GM03348 (cell line): ENCODE results near the gene IFNAR1.
"Not testable (repeated sequence)": the region's sequence is repeated elsewhere in the genome, so short reads cannot be mapped to it uniquely, and the experiment has no call there.

Experiments
- DNase-seq: peaks from one replicate; pipeline ENCODE4 v3.0.0; 2012; ENCODE audit warnings: low spot score

Gene IFNAR1

DNA sequence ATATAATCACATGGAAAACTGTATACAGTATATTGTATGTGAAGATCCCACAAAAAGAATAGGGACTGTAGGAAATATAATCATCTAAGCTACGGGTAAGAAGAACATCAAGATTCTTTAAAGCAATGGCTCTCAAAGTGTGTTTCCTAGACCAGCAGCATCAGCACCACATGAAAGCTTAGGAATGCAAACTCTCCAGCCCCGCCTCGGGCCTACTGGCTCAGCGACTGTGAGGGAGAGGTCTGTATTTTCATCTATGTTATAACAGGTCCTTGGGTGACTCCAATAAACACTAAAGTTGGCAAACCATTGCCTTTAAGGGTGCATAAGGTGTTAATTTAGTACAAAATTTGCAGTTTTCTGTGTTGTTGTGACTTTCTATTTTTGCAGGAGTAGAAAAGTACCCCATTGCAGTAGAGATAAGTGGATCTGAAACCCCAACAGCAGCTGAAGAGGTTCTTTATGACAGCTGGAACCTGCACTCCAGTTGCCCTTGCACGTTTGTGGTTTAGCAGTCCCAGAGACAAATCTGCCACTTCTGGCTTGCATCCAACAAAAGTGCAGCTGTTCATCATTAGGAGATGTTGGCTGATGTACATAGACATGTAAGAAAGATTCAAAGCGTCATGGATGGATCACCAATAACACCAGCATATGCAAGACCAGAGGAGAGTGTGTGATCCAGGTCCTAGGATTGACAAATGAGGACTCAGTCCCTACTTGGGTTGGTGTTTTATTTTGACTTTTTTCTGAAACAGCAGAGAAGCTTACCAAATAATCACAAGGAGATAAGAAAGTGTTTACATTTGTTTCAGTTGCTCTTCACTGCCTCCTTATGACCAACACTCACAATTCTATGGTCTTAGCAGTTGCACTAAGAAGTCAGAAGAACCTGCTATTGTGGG lies 15.9 kb upstream of the IFNAR1 start:
- DNase-seq, result no peak

DNA sequence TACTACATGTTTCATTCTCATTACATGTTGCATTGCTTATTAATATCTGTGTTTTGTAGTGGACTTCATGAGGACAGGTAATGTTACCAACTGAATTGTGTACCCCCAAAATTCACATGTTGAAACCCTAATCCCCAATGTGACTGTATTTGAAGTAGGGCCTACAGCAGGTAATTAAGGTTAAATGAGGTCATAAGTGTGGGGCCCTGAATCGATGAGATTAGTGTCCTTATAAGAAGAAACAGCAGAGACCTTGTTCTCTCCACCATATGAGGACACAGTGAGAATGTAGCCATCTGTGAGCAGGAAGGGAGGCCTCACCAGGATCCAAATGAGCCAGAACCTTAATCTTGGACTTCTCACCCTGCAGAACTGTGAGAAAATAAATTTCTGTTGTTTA lies 15.0 kb upstream of the IFNAR1 start:
- DNase-seq, result no peak

DNA sequence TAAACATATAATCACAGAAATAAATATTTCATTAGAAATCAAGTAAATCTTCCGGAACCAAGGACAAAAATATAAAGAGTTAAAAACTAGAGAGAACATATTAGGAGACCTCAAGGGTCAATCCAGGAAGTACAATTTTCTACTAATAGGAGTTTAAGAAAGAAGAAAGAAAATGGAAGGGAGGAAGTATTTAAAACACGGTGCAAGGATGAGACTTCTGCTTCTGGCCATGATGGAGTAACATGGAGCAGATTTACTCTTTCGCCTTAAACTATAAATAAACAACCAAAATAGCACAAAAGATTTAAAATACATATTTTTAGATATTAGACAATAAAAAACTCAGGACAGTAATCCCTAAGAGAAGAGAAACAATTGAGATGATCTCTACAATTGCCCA lies 12.6 kb upstream of the IFNAR1 start:
- no peak for DNase-seq

DNA sequence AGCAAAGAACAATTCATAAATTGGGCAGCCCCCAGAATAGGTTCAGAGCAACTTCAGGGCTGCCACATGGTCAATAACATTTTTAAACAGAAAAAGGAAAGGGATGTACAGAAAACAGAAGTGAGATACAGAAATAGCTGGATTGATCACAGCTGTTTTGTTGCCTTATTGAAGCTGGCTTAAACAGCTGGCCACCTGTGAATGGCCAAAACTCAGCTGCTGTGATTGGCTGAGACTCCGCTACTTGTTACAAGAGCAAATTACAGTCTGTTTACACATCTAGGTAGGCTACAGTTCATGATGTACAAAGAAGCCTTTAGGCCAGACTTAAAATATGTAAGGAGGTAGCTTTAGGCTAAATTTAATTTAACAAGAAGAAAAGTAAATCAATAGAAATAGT lies 11.6 kb upstream of the IFNAR1 start:
- no peak for DNase-seq

DNA sequence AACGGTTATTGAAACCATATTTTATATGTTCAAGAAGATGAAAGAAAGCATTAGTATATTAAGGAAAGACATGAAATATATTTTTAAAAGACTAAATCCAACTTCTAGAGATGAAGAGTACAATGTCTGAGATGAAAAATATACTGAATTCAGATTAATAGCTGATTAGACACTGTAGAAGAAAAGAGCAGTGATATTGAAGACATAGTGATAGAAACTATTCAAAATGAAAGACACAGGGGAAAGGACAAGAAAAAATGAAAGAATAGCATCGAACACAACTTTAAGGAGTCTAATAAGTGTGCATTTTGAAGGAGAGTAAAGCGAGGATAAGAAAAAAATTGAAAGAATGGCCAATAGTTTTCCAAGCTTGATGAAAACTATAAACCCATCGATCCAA lies 11.2 kb upstream of the IFNAR1 start:
- DNase-seq, result no peak

DNA sequence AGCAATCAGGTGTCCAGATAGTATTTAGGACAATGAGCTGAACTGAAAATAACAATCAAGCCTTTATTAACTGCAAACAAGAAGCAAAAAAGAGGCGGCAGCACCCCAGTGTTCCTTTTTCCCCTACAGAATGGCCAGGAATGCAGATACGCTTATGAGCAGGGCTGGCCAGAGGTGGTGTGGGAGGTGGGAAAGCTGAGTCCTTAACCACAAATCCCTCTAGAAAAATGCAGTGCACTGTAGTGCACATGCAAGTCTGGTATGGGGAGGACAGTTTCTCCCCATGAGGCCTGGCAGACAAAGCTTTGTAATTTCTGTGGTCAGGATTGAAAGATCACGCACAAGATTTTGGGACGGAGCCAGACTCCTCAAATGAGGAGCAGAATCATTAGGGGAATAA lies 10.7 kb upstream of the IFNAR1 start:
- DNase-seq, result peak; percentile 30

DNA sequence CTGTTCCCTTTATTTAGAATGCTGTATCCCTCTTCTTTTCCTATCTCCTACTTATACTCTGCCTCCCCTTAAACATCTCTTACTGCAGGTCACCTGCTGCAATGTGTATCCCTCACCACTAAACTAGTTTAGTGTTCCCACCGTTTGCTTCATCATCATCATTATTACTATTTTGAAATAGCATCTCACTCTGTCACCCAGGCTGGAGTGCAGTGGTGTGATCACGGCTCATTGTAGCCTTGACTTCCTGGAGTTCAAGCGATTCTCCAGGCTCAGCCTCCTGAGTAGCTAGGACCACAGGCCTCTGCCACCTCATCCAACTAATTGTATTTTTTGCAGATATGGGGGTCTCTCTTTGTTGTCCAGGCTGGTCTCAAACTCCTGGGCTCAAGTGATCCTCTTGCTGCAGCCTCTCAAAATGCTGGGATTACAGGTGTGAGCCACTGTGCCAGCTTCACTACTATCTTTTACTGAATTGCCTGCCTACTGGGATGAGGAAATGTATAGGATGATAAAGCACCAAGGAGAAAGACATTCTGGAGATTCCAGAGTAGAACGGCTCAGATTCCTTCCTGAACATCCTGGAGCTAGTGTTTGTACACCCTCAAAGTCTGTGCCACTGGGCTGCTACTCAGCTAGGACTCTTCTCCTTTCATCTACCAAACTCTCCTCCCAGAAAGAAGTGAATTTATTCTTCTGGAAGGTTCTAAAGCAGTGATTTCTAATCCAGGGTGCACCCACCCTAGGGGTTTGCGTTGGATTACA lies 8.6 kb upstream of the IFNAR1 start:
- no peak for DNase-seq

DNA sequence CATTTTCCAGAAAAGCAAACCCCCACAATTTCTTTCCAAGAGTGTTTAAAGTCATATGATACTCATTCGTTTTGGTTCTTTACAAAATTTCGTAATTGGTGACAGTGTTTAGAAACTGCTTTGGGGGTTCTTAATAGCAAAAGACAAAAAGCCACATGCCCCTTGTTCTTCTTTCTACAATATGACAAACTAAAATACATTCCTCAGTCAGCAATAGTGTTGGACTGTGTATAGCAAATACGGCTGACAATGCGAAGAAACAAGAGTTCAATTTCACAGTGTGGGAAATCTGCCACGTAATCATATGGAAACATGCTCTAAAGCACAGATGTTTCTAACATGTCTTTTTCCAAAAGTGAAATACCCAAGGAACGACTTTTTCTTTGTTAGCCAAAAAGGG lies 7.6 kb upstream of the IFNAR1 start:
- DNase-seq, result no peak

DNA sequence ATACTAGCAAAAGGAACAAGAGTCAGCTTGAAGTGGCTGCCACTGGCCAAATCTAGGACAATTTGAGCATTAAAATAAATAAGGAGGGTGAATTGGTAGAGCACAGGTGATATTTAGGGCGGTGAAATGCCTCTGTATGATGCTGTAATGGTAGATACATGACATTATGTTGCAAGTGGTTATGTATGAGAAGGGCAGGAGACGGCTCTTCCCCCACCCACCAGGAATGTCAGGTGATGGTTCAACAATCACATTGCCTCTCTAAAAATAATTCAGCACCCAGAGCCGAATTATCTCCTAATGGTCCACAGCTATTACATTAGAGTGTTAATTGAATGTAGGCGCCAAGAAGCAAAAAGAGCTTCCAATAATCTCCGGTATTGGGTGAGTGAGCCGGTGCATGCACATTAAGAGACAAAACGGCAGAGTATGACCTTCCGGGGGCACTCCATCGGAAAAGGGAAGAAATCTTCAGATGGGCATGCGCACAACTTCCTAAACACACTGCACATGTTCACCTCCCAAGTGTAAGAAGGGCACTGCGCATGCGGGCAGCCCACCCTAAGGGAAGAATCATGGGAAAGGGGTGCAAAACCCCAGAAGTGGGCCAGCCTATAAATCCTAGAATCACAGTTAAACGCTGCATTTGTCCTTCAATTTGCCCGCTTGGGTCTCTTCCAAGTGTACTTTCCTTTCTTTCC lies 6.8 kb upstream of the IFNAR1 start:
- no peak for DNase-seq

DNA sequence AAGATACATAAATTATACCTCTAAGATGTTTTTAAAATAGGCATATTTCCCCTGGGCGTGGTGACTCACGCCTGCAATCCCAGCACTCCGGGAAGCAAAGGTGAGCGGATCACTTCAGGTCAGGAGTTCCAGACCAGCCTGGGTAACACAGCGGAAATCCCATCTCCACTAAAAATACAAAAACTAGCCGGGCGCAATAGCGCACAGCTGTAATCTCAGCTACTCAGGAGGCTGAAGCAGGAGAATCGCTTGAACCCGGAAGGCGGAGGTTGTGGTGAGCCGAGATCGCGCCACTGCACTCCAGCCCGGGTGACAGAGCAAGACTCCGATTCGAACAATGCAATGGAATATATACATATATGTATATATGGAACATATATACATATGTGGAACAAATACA lies 3.8 kb upstream of the IFNAR1 start:
- not testable (repeated sequence) for DNase-seq

DNA sequence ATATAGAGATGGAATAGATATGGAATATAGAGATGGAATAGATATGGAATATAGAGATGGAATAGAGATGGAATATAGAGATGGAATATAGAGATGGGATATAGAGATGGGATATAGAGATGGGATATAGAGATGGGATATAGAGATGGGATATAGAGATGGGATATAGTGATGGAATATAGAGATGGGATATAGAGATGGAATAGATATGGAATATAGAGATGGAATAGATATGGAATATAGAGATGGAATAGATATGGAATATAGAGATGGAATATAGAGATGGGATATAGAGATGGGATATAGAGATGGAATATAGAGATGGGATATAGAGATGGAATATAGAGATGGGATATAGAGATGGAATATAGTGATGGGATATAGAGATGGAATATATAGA lies 1.2 kb upstream of the IFNAR1 start:
- not testable (repeated sequence) for DNase-seq

DNA sequence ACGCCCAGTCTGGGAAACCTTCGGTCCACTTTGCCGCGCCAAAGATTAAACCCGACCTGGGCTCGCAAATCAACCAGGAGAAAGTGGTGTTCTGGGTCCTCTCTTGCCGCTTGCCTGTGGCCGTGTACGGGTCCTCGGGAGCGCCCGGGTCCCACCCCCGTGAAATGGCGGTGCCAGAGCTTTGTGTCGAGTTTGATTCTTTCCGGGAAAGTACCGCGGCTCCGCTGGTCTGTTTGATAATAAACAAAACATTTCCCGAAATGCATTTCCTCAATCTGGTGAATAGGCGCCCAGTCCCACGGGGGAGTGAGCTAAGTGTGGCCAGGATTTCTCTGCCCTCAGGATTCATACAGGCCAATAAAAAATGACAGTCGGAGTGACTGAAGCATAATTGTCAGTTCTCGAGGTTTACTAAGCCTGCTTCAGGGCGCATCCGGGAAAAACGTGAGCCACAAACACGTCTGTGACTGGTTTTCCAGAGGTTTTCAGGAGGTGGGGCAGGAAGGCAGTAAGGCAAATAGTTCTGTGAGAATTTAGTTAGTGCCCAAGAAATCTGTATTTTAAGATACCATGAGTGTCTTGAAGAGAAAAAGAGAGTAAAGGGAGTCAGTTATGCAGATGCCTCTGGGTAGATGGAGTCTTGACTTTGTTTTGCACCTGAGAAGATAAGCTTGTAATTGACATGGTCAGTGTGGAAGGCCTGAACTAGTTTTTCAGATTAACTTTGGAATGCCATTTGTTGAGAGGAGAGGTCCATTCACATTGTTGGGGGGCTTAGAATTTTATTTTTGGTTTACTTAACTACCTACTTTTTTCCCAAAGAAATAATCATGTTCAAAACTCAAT lies 675 bp downstream of the IFNAR1 start:
- DNase-seq, result peak; percentile 62

DNA sequence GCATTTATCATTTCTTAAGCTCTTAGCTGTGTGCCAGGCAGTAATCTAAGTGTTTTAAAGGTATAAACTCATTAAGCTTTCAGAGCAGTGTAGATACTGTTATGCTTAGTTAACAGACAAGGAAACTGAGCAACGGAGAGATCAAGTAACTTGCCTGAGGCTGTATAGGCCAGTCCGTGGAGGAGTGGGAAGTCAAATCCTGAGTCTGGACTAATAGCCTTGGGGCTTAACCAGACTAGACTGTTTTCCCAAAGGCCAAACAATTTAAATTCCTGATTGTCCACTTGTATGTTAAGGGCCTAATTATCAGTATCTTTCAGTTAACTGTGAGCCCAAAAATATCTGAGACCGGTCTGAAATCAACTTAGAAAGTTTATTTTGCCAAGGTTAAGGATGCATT lies 2.6 kb downstream of the IFNAR1 start:
- no peak for DNase-seq

DNA sequence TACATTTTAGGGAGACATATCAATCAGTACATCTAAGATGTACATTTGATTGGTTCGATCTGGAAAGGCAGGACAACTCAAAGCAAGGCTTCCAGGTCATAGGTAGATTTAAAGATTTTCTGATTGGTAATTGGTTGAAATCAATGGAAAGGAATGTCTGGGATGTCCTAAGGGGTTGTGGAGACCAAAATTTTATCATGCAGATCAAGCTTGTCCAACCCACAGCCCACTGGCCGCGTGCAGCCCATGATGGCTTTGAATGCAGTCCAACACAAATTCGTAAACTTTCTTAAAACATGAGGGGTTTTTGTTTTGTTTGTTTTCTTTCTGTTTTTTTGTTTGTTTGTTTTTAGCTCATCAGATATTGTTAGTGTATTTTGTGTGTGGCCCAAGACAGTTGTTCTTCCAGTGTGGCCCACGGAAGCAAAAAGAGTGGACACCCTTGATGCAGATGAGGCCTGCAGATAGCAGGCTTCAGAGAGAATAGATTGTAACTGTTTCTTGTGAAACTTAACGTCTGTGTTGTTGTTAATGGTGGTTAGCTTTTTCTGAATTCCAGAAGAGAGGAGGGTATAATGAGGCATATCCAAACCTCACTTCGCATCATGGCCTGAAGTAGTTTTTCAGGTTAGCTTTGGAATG lies 3.1 kb downstream of the IFNAR1 start:
- no peak for DNase-seq

DNA sequence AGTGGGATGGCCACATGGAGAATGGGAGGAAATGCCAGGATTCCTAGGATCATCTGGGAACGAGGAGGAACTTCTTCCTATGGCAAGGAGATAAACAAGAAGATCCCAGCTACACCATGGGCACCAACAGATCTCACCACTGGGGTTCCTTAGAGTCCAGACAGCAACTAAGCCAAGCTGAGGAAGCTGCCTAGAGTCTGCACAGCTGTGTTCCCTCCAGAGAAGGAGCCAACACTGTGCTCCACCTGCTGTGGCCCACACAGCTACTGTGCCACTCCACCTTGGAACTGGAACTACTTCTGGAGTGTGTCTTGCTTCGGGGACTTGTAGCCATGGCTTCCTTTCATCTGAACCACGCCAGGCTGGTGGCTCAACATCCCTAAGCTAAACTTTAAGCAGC lies 6.0 kb downstream of the IFNAR1 start:
- DNase-seq, result no peak

DNA sequence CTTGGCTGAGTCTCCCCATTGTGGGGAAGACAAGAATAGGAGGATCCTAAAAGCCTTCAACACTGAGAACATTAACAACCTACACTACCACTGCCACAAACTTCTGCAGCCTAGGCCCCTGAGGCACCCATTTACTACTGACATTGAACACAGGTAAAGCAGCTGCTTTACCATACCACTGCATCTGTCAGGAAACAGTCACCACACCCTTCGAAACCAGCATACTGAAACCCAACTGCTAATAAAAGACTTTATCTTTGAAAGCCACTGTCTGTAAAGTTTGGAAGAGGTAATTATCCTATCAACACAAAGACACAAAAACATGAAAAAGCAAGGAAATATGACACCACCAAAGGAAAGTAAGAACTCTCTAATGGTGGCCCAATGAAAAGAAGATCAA lies 7.4 kb downstream of the IFNAR1 start:
- DNase-seq, result no peak

DNA sequence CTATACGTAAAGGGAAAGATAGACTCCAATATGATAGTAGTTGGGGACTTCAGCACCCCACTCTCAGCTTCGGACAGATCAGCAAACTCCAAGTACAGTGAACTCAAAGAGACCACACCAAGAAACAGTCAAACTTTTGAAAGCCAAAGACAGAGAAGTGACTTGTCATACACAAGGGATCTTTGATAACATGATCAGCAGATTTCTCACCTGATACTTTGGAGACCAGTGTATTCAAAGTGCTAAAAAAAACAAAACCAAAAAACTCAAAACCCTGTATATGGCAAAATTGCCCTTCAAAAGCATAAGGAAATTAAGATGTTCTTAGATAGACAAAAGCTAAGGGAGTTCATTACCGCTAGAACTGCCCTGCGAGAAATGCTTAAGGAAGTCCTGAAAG lies 9.4 kb downstream of the IFNAR1 start:
- no peak for DNase-seq

DNA sequence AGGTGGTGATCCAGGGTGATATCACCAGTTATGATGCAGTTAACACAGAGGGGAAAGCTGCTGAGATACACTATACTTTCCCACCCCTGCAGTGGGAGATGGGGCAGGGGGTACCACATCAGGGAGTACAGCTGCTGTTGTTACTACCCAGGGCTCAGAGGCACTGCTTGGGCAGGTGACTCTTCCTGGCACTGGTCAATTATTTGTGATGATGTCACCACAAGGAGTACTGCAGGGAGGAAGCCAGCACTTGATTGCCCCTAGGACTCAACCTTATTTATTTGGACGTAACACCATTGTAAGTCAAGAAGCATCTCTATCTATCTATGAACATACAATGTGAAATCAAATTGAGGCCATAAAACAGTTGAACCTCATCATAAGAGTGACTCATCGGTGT lies 10.1 kb downstream of the IFNAR1 start:
- DNase-seq, result no peak

DNA sequence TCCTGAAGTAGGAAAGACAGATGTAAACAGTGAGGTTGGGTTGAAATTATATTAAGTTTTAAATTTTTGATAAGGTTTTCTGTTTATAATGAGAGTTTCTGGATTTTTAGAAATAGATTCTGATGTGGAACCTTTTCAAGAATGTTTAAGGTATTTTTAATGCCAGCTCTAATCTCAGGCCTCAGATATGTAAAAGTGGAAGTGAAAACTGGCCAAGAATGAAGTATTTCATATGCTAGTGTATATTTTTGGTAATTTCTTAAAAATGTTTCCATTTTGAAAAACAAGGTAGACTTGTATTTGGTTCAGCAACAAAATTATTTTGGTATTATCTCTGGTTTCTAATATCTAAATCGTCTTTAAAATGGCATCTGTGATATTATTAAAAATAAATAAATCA lies 14.4 kb downstream of the IFNAR1 start:
- DNase-seq, result no peak

DNA sequence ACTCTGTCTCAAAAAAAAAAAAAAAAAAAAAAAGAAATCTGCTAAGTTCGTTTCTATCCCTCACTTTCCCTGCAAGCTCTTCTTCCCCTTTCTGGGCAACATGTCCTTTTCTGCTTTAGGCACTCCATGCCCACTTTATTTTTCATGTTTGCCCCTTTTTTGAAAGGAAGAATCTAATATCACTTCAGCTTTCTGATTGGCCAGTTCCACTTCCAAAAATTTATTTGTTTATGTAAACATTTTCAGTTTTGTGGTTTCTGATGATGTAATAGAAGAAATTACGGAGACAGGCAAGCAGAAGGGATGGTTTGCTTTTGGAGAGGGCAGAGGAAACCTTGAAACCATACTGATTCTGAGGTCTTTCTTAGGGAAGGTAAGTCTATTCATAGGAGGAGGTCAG lies 15.1 kb downstream of the IFNAR1 start:
- no peak for DNase-seq

DNA sequence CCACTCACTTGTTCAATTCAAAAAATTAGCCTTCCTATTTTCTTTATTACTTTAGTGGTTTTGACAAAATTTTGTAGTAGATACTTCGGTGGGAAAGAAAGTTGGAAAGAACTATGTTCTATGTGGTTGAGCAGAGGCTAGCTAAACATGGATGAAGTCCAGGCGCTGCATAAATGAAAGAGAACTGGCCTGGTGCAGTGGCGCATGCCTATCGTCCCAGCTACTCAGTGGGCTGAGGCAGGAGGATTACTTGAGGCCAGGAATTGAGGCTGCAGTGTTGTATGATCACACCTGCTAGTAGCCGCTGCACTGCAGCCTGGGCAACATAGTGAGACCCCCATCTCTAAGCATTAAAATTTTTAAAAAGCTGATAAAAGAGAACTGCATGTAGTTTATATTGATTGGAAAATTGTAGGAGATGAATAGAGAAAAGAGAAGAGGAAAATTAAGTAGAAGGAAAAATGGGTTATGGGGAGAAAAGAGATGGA lies 21.0 kb downstream of the IFNAR1 start:
- no peak for DNase-seq
